SK-N-SH treated with all-trans-retinoic acid at 6 μM for 48 hours (cell line): ENCODE data around the gene FBXW2.

Source experiments
- ATAC-seq: fragments of 200-7000 bp; cut with Tn5 transposase; 3 replicates; pipeline ENCODE4 v1.9.1; 2020; ENCODE audit warnings: mild to moderate bottlenecking, moderate library complexity
- ARNTL ChIP-seq: fragments of 450-650 bp; formaldehyde crosslinking; IDR thresholded peaks from 2 replicates; pipeline ENCODE4 v1.5.0; 2020; ENCODE audit warnings: low read depth, mild to moderate bottlenecking, moderate library complexity, borderline replicate concordance
- BACH2 ChIP-seq: fragments of 250-450 bp; sonication (Bioruptor Pico); IDR thresholded peaks from 2 replicates; pipeline ENCODE4 v1.9.0; 2021; ENCODE audit warnings: mild to moderate bottlenecking, borderline replicate concordance
- CSDC2 ChIP-seq: fragments of 250-450 bp; sonication (Bioruptor Pico); IDR thresholded peaks from 2 replicates; pipeline ENCODE4 v1.5.0; 2020; ENCODE audit warnings: mild to moderate bottlenecking, moderate library complexity
- ESRRG ChIP-seq: fragments of 250-450 bp; sonication (Bioruptor Pico); IDR thresholded peaks from 2 replicates; pipeline ENCODE4 v1.6.1; 2021; ENCODE audit warnings: mild to moderate bottlenecking
- OSR1 ChIP-seq: fragments of 250-450 bp; sonication (Bioruptor Pico); IDR thresholded peaks from 2 replicates; pipeline ENCODE4 v1.8.0; 2022; ENCODE audit warnings: moderate library complexity, mild to moderate bottlenecking, inconsistent platforms
- PPARA ChIP-seq: fragments of 250-450 bp; sonication (Bioruptor Pico); IDR thresholded peaks from 2 replicates; pipeline ENCODE4 v1.5.0; 2020; ENCODE audit warnings: mild to moderate bottlenecking, borderline replicate concordance
- RARB ChIP-seq: fragments of 250-450 bp; sonication (Bioruptor Pico); IDR thresholded peaks from 2 replicates; pipeline ENCODE4 v1.8.0; 2021; ENCODE audit warnings: mild to moderate bottlenecking, moderate library complexity
- SNAI2 ChIP-seq: fragments of 250-450 bp; sonication (Bioruptor Pico); IDR thresholded peaks from 2 replicates; pipeline ENCODE4 v1.5.0; 2020; ENCODE audit warnings: mild to moderate bottlenecking, moderate library complexity
- TCF4 ChIP-seq: fragments of 250-450 bp; sonication (Bioruptor Pico); IDR thresholded peaks from 2 replicates; pipeline ENCODE4 v1.8.0; 2021; ENCODE audit warnings: mild to moderate bottlenecking, moderate library complexity, borderline replicate concordance
- TOX ChIP-seq: fragments of 250-450 bp; sonication (Bioruptor Pico); IDR thresholded peaks from 2 replicates; pipeline ENCODE4 v1.8.0; 2021; ENCODE audit warnings: mild to moderate bottlenecking, moderate library complexity, borderline replicate concordance
- ZNF565 ChIP-seq: fragments of 450-650 bp; formaldehyde crosslinking; conservative IDR thresholded peaks from 2 replicates; pipeline ENCODE4 v1.5.0; 2020; ENCODE audit warnings: low read depth, mild to moderate bottlenecking, moderate library complexity
- ZNF70 ChIP-seq: fragments of 450-650 bp; formaldehyde crosslinking; IDR thresholded peaks from 2 replicates; pipeline ENCODE4 v1.5.0; 2020; ENCODE audit warnings: mild to moderate bottlenecking, moderate library complexity
- ZNF8 ChIP-seq: fragments of 450-650 bp; formaldehyde crosslinking; IDR thresholded peaks from 2 replicates; pipeline ENCODE4 v1.5.0; 2020; ENCODE audit warnings: mild to moderate bottlenecking, moderate library complexity
- TF ChIP-seq, protein P1 (sequence below): fragments of 250-450 bp; sonication (Bioruptor Pico); IDR thresholded peaks from 2 replicates; pipeline ENCODE4 v1.5.1; 2020; ENCODE audit warnings: low read depth, mild to moderate bottlenecking, moderate library complexity
- TF ChIP-seq, protein P2 (sequence below): fragments of 250-450 bp; sonication (Bioruptor Pico); IDR thresholded peaks from 2 replicates; pipeline ENCODE4 v1.5.1; 2021; ENCODE audit warnings: mild to moderate bottlenecking, moderate library complexity
- TF ChIP-seq, protein P3 (sequence below): fragments of 250-450 bp; sonication (Bioruptor Pico); IDR thresholded peaks from 2 replicates; pipeline ENCODE4 v1.5.0; 2020; ENCODE audit warnings: mild to moderate bottlenecking, moderate library complexity

Gene FBXW2

GRCh38 chr9:120759755-120760400, 33.3 kb downstream of the FBXW2 start (continued):
- TF ChIP-seq CSDC2 (CRISPR knock-in tag), result no peak
- TF ChIP-seq, protein P1, sequence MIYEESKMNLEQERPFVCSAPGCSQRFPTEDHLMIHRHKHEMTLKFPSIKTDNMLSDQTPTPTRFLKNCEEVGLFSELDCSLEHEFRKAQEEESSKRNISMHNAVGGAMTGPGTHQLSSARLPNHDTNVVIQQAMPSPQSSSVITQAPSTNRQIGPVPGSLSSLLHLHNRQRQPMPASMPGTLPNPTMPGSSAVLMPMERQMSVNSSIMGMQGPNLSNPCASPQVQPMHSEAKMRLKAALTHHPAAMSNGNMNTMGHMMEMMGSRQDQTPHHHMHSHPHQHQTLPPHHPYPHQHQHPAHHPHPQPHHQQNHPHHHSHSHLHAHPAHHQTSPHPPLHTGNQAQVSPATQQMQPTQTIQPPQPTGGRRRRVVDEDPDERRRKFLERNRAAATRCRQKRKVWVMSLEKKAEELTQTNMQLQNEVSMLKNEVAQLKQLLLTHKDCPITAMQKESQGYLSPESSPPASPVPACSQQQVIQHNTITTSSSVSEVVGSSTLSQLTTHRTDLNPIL (CRISPR knock-in tag), result no peak
- TF ChIP-seq ZNF8 (CRISPR knock-in tag), result no peak
- TF ChIP-seq ZNF565 (CRISPR knock-in tag), result no peak
- no peak for TF ChIP-seq ESRRG (CRISPR knock-in tag)
- TF ChIP-seq TOX (CRISPR knock-in tag), result no peak
- TF ChIP-seq ARNTL (CRISPR knock-in tag), result no peak
- TF ChIP-seq RARB (CRISPR knock-in tag), result no peak
- TF ChIP-seq, all 23 proteins: peak for 0

DNA sequence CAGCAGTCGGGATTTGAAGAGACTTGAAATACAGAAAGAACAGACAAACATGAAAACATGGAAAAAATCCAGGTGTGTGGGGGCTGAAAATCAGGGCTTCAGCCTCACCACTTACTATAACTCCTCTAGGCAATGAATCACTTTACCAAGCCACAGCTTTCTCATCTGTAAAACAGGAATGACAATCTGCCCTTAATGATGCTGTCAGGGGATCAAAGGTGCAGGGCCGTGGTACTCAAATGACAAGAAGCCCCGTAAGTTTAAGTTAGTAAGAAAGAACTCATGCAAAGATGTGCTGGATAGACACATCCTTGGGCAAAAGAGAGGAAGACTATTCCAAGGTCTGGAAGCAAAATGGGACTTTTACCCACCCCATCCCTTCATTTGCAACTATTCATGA, 34.7 kb downstream of the FBXW2 start:
- TF ChIP-seq, protein P2, sequence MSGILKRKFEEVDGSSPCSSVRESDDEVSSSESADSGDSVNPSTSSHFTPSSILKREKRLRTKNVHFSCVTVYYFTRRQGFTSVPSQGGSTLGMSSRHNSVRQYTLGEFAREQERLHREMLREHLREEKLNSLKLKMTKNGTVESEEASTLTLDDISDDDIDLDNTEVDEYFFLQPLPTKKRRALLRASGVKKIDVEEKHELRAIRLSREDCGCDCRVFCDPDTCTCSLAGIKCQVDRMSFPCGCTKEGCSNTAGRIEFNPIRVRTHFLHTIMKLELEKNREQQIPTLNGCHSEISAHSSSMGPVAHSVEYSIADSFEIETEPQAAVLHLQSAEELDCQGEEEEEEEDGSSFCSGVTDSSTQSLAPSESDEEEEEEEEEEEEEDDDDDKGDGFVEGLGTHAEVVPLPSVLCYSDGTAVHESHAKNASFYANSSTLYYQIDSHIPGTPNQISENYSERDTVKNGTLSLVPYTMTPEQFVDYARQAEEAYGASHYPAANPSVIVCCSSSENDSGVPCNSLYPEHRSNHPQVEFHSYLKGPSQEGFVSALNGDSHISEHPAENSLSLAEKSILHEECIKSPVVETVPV (CRISPR knock-in tag), result no peak
- TF ChIP-seq ESRRG (CRISPR knock-in tag) (no peak), PPARA (CRISPR knock-in tag) (no peak), ARNTL (CRISPR knock-in tag) (no peak), ZNF70 (no peak), SNAI2 (CRISPR knock-in tag) (no peak), CSDC2 (CRISPR knock-in tag) (no peak), BACH2 (CRISPR knock-in tag) (no peak), RARB (CRISPR knock-in tag) (no peak), ZNF565 (CRISPR knock-in tag) (no peak)
- no peak for ATAC-seq

DNA sequence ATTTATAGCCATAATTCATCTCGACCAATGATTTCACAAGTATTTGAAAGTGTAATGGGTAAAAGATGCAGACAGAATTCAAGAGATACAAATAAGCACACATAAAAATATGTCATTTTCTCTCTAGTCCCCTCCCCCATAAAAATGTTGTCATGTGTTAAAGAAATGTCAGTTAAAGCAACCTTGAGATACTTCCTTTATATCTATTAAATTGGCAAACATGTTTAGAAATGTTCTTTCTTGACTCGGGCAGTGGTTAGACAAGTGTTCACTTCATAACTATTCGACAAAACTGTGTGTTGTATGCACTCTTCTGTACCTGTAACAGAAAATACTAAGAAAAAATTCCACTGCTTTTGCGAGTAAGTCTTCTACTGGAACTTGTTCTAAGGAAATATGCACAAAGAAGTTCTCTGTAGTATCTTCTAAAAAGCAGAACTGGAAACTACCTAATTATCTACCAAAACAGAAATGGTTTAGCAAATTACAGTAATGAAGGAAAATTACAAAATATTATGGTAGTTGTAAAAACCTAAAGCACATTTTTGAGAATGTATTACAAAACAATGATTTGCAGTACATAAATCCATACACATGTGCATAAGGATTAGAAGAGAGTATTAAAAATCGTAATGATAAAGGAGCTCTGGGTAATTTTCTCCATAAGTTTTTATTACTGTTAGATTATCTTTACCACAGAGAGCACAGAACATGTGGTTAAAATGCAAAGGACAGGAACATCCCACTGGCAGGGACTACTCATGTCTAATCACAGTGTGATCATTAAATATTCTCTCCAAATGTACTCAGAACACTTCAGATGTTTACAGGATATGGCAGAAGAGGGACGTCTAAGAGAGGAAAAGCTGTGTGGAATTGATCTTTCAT, 35.9 kb downstream of the FBXW2 start:
- ATAC-seq, result no peak
- TF ChIP-seq ARNTL (CRISPR knock-in tag), result no peak
- TF ChIP-seq, protein P3, sequence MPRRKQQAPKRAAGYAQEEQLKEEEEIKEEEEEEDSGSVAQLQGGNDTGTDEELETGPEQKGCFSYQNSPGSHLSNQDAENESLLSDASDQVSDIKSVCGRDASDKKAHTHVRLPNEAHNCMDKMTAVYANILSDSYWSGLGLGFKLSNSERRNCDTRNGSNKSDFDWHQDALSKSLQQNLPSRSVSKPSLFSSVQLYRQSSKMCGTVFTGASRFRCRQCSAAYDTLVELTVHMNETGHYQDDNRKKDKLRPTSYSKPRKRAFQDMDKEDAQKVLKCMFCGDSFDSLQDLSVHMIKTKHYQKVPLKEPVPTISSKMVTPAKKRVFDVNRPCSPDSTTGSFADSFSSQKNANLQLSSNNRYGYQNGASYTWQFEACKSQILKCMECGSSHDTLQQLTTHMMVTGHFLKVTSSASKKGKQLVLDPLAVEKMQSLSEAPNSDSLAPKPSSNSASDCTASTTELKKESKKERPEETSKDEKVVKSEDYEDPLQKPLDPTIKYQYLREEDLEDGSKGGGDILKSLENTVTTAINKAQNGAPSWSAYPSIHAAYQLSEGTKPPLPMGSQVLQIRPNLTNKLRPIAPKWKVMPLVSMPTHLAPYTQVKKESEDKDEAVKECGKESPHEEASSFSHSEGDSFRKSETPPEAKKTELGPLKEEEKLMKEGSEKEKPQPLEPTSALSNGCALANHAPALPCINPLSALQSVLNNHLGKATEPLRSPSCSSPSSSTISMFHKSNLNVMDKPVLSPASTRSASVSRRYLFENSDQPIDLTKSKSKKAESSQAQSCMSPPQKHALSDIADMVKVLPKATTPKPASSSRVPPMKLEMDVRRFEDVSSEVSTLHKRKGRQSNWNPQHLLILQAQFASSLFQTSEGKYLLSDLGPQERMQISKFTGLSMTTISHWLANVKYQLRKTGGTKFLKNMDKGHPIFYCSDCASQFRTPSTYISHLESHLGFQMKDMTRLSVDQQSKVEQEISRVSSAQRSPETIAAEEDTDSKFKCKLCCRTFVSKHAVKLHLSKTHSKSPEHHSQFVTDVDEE (CRISPR knock-in tag), result no peak
- TF ChIP-seq, protein P2 (CRISPR knock-in tag), result no peak
- no peak for TF ChIP-seq OSR1 (CRISPR knock-in tag)
- no peak for TF ChIP-seq TCF4 (CRISPR knock-in tag)
- TF ChIP-seq PPARA (CRISPR knock-in tag), result no peak
- TF ChIP-seq SNAI2 (CRISPR knock-in tag), result no peak

DNA sequence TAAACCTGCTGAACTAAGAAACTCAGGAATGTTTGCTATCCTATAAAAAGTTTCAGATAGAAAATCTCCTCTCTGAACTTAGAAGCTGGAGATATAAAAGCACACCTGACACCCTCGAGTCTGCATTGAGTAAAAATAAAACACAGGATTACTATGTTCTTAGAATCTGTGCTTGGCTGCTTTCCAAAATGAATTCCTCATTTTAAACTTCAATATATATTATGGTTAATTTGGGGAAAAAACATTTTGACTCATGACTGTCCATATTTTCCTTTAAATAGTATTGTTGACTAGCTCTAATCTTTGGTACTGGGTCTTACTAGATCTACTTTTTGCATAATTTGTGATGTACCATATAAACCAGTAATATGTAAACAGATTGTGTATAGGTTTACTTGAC, 36.7 kb downstream of the FBXW2 start:
- ATAC-seq, result no peak; the same call in 2 of the 3 replicates
- TF ChIP-seq TCF4 (CRISPR knock-in tag), result no peak
- no peak for TF ChIP-seq ARNTL (CRISPR knock-in tag)
- TF ChIP-seq, all 23 proteins: peak for 0
